Vagina (tissue), 2 donors: ENCODE data around the gene OMD.

Source experiments
- POLR2AphosphoS5 ChIP-seq, 2 donors: sonication (generic); formaldehyde crosslinking; IDR thresholded peaks; one replicate each; pipeline ENCODE4 v1.9.0; 2017; ENCODE audit warnings: antibody characterized with exemption in 2 of 2, mild to moderate bottlenecking in 2 of 2, low read depth in 1 of 2; ENCODE audit not compliant: insufficient read depth in 1 of 2
- TF ChIP-seq, protein P1 (sequence below), 3 experiments: fragments of 450-650 bp in 2 of 3; fragments of 200-600 bp in 1 of 3; sonication (generic) in 1 of 3; IDR thresholded peaks; one replicate each; pipeline ENCODE4 v1.5.1; 2017 to 2019; ENCODE audit warnings: antibody characterized with exemption in 3 of 3, mild to moderate bottlenecking in 2 of 3, moderate library complexity in 2 of 3

DNA sequence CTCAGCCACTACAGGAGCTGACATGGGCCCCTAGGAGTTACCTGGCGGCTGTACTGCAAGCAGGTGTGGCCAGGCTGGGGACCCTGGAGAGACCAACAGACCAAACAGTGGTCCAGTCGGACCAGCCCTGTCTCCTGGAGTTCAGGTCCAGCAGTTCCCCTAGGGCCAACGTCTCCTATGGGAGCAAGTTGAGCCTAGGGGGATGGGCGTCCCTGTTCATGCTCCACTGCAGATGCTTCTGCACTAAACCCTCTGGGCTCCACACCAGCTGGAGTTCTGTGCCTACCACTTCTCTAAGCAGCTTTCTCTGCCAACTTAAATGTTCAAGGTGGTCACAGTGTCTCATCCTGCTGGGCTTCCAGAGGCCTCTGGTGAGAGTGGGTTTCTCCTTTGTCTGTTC, 20.6 kb upstream of the OMD start:
- TF ChIP-seq, protein P1, sequence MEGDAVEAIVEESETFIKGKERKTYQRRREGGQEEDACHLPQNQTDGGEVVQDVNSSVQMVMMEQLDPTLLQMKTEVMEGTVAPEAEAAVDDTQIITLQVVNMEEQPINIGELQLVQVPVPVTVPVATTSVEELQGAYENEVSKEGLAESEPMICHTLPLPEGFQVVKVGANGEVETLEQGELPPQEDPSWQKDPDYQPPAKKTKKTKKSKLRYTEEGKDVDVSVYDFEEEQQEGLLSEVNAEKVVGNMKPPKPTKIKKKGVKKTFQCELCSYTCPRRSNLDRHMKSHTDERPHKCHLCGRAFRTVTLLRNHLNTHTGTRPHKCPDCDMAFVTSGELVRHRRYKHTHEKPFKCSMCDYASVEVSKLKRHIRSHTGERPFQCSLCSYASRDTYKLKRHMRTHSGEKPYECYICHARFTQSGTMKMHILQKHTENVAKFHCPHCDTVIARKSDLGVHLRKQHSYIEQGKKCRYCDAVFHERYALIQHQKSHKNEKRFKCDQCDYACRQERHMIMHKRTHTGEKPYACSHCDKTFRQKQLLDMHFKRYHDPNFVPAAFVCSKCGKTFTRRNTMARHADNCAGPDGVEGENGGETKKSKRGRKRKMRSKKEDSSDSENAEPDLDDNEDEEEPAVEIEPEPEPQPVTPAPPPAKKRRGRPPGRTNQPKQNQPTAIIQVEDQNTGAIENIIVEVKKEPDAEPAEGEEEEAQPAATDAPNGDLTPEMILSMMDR (IDR thresholded peaks at IDR 0.05), result no peak
- TF ChIP-seq POLR2AphosphoS5 (IDR thresholded peaks at IDR 0.05; ENCODE audit: insufficient read depth in 1 of 2, low read depth in 1 of 2), result no peak
